Endothelial cell of umbilical vein (primary cell): ENCODE results near the gene TTLL10. TPM values are rescaled to one million over a fixed set of nuclear protein-coding genes. Genes with fewer than 3 reads are reported as not detected.

Experiments
- BruUV-seq: library from RNA; stranded (reverse); fragments of 400-500 nt; replicated peaks from 2 replicates; lab custom pipeline; 2021; lab: Mats Ljungman, UMichigan
- CTCF ChIA-PET: fragments of 300-600, 350-600 bp; sonication (Branson Sonifier 250); formaldehyde crosslinking; loops from one replicate; lab custom pipeline; 2021; ENCODE audit warnings: antibody characterized with exemption, inconsistent platforms; lab: Charles Lee
- POLR2A ChIA-PET: fragments of 300-600, 350-600 bp; sonication (Branson Sonifier 250); formaldehyde crosslinking; loops from one replicate; lab custom pipeline; 2021; ENCODE audit warnings: antibody characterized with exemption, inconsistent platforms; lab: Charles Lee
- DNase-seq: peaks from one replicate; pipeline ENCODE4 v3.0.0-alpha.2; 2011; ENCODE audit warnings: low read depth, low spot score
- FAIRE-seq: peaks from 2 replicates; lab custom pipeline; 2011; peaks lifted over from hg19 to GRCh38; lab: Jason Lieb, UNC
- H2AFZ ChIP-seq: 2 replicates; pipeline ENCODE4 v1.6.0; 2012; ENCODE audit warnings: low read depth, low read length, control low read depth, inconsistent platforms
- H3K27ac ChIP-seq: 2 replicates; pipeline ENCODE4 v1.5.1; 2011; ENCODE audit warnings: low read depth, mild to moderate bottlenecking, control low read depth, low read length, moderate library complexity; ENCODE audit not compliant: insufficient read depth
- H3K27me3 ChIP-seq, 2 experiments: 2 replicates each; pipeline versions ENCODE4 v1.6.0 to v1.6.1; 2011; ENCODE audit warnings: low read length in 2 of 2, mixed read lengths in 1 of 2; ENCODE audit not compliant: control insufficient read depth in 2 of 2, insufficient read depth in 2 of 2
- H3K36me3 ChIP-seq, 2 experiments: 2 replicates in 1 of 2; 3 replicates in 1 of 2; pipeline ENCODE4 v1.5.1; 2011; ENCODE audit warnings: low read length in 2 of 2, mild to moderate bottlenecking in 1 of 2, moderate library complexity in 1 of 2; ENCODE audit not compliant: control insufficient read depth in 2 of 2, insufficient read depth in 2 of 2; ENCODE audit errors: extremely low read depth in 1 of 2
- H3K4me1 ChIP-seq: 3 replicates; pipeline ENCODE4 v1.5.1; 2011; ENCODE audit warnings: mild to moderate bottlenecking, low read length; ENCODE audit not compliant: control insufficient read depth, insufficient read depth; ENCODE audit errors: extremely low read depth
- H3K4me2 ChIP-seq: 2 replicates; pipeline ENCODE4 v1.6.1; 2011; ENCODE audit warnings: low read length, control low read depth, mixed read lengths; ENCODE audit not compliant: insufficient read depth
- H3K4me3 ChIP-seq, 3 experiments: fragments of 200-600 bp in 1 of 3; sonication (generic), shearing (Covaris generic) in 1 of 3; replicated peaks in 1 of 3; 2 replicates each; pipeline ENCODE4 v1.5.1; 2011 to 2016; ENCODE audit warnings: control low read depth in 3 of 3, low read length in 3 of 3, mild to moderate bottlenecking in 2 of 3, inconsistent platforms in 1 of 3, low read depth in 1 of 3, moderate library complexity in 1 of 3; ENCODE audit not compliant: insufficient read depth in 1 of 3
- H3K79me2 ChIP-seq: 2 replicates; pipeline ENCODE4 v1.6.0; 2012; ENCODE audit warnings: low read length, inconsistent platforms; ENCODE audit not compliant: control insufficient read depth, insufficient read depth
- H3K9ac ChIP-seq: replicated peaks from 2 replicates; pipeline ENCODE3; 2011; ENCODE audit warnings: low read length, control low read depth; ENCODE audit not compliant: insufficient read depth; ENCODE audit errors: extremely low read depth
- H3K9me1 ChIP-seq: replicated peaks from 3 replicates; pipeline ENCODE4 v1.6.0; 2011; ENCODE audit warnings: mild to moderate bottlenecking, low read length; ENCODE audit not compliant: control insufficient read depth, insufficient read depth; ENCODE audit errors: extremely low read depth
- H3K9me3 ChIP-seq: replicated peaks from 2 replicates; pipeline ENCODE4 v1.5.1; 2012; ENCODE audit warnings: low read length, inconsistent platforms; ENCODE audit not compliant: control insufficient read depth, insufficient read depth
- H4K20me1 ChIP-seq: replicated peaks from 2 replicates; pipeline ENCODE3; 2011; ENCODE audit warnings: mild to moderate bottlenecking, low read length; ENCODE audit not compliant: control insufficient read depth, insufficient read depth; ENCODE audit errors: extremely low read depth
- CTCF ChIP-seq, 2 donors: IDR thresholded peaks; 1 replicate in 1 of 2; 2 replicates in 1 of 2; pipeline ENCODE4 v1.5.1; 2011; ENCODE audit warnings: low read length in 2 of 2, mild to moderate bottlenecking in 2 of 2, moderate library complexity in 2 of 2, control low read depth in 1 of 2, inconsistent platforms in 1 of 2, low read depth in 1 of 2; ENCODE audit not compliant: insufficient read depth in 1 of 2; ENCODE audit errors: extremely low read depth in 1 of 2
- EZH2 ChIP-seq: IDR thresholded peaks from 2 replicates; pipeline ENCODE4 v1.6.1; 2012; ENCODE audit warnings: borderline replicate concordance, low read depth, mild to moderate bottlenecking, moderate library complexity, low read length, inconsistent platforms; ENCODE audit not compliant: severe bottlenecking
- FOS ChIP-seq: IDR thresholded peaks from 2 replicates; pipeline ENCODE4 v1.6.1; 2011; ENCODE audit warnings: mild to moderate bottlenecking, low read length, moderate library complexity, borderline replicate concordance; ENCODE audit not compliant: insufficient read depth
- GATA2 ChIP-seq: IDR thresholded peaks from 2 replicates; pipeline ENCODE4 v1.7.0; 2011; ENCODE audit warnings: low read depth, mild to moderate bottlenecking, moderate library complexity, mixed read lengths, low read length; ENCODE audit not compliant: insufficient read length, insufficient read depth
- JUN ChIP-seq: IDR thresholded peaks from 2 replicates; pipeline ENCODE4 v1.6.1; 2011; ENCODE audit warnings: borderline replicate concordance, low read depth; ENCODE audit not compliant: insufficient read length, insufficient read depth
- MYC ChIP-seq: IDR thresholded peaks from one replicate; pipeline ENCODE4 v1.6.1; 2011; ENCODE audit warnings: mild to moderate bottlenecking, low read depth, low read length
- POLR2A ChIP-seq: IDR thresholded peaks from 2 replicates; pipeline ENCODE4 v1.6.1; 2012; ENCODE audit warnings: low read depth, mild to moderate bottlenecking, control low read depth, low read length
- POLR2AphosphoS5 ChIP-seq: IDR thresholded peaks from 2 replicates; pipeline ENCODE4 v1.6.1; 2012; ENCODE audit warnings: low read depth, mild to moderate bottlenecking, control low read depth, low read length, moderate library complexity; ENCODE audit not compliant: insufficient read depth
- dilution Hi-C: fragments of 300-500 bp; cut with MboI; formaldehyde crosslinking; loops from one replicate; pipeline ENCODE4 v1.15.0; 2019; ENCODE audit warnings: low sequenced_read_pairs; ENCODE audit not compliant: extremely low pct_ligation_motif_present
- intact Hi-C: fragments of 100-400 bp; cut with micrococcal nuclease; formaldehyde crosslinking; loops from one replicate; pipeline ENCODE4 v1.10.0; 2022
- polyA plus RNA-seq, 4 experiments: library from polyadenylated mRNA; depleted of rRNA in 3 of 4; stranded (reverse) in 3 of 4; unstranded in 1 of 4; fragments of >200 nt; gene quantifications; 2 replicates each; pipeline versions ENCODE4 v1.2.1 to v1.2.3, GENCODE V29; 2011 to 2012; ENCODE audit warnings: missing spikeins in 1 of 4
- total RNA-seq: library from RNA; stranded (reverse); gene quantifications from 2 replicates; pipeline ENCODE4 v1.2.3, GENCODE V29; 2021
- TF ChIP-seq, protein P1 (sequence below): IDR thresholded peaks from 2 replicates; pipeline ENCODE4 v1.6.1; 2011; ENCODE audit not compliant: insufficient read depth, insufficient read length

TTLL10 gene
- total and polyA plus RNA-seq, 2 donors (not counting 3 experiments of a cell fraction or from before 2014, with no cell fraction given) = not detected

- Histone ChIP-seq H3K27ac (no peak overlapping the region), H3K27me3 (no peaks in the 10 kb centered on the region), H3K4me3 (no peak overlapping the region), H3K79me2 (no peaks in the 10 kb centered on the region), H3K36me3 (peaks cover 2 to 13% of the 10 kb centered on the region in 2 experiments), H3K9ac (no peak overlapping the region), H3K9me1 (no peaks in the 10 kb centered on the region), H2AFZ (no peak overlapping the region), H3K4me1 (no peaks in the 10 kb centered on the region), H3K4me2 (no peak overlapping the region), H4K20me1 (no peaks in the 10 kb centered on the region), H3K9me3 (no peaks in the 10 kb centered on the region)
- DNase-seq (peak; percentile 29), FAIRE-seq (no peak)
- CTCF ChIA-PET = interaction anchor here (0.9 to 1.4 kb wide), 3 partner anchors 21 to 93 kb away, joined by 3 to 5 read pairs (median 5); no protein-coding TSS in a partner anchor
- intact Hi-C loops = no loop called here
- TF ChIP-seq EZH2 (no peak), POLR2A (no peak), MYC (no peak), CTCF (IDR thresholded peaks at IDR 0.05; ENCODE audit: extremely low read depth in 1 of 2, insufficient read depth in 1 of 2, low read depth in 1 of 2, low read length in 2 of 2) (no peak), GATA2 (no peak), JUN (no peak), POLR2AphosphoS5 (no peak), FOS (no peak)
- TF ChIP-seq, protein P1, sequence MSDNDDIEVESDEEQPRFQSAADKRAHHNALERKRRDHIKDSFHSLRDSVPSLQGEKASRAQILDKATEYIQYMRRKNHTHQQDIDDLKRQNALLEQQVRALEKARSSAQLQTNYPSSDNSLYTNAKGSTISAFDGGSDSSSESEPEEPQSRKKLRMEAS = no peak
- dilution Hi-C loops = no loop called here
- no TSS peak for BruUV-seq
- POLR2A ChIA-PET = no interaction called here
Measured at GRCh38 chr1:1215080-1215676, 41.5 kb downstream of the TTLL10 start.
